B cell (primary cell): ENCODE results near the gene GCNT3. TPM values are rescaled to one million over a fixed set of nuclear protein-coding genes. Genes with fewer than 3 reads are reported as not detected.

Experiments
- ATAC-seq: fragments of 200-7000 bp; cut with Tn5 transposase; one replicate; pipeline ENCODE4 v1.10.0; 2021; ENCODE audit warnings: low read depth, mild to moderate bottlenecking, moderate number of reproducible peaks, moderate library complexity
- CTCF ChIA-PET: fragments of 350-600 bp; sonication (Branson Sonifier 250); formaldehyde crosslinking; loops from one replicate; lab custom pipeline; 2021; ENCODE audit warnings: antibody characterized with exemption, inconsistent platforms; lab: Charles Lee
- POLR2A ChIA-PET: fragments of 350-600 bp; sonication (Branson Sonifier 250); formaldehyde crosslinking; loops from one replicate; lab custom pipeline; 2021; ENCODE audit warnings: antibody characterized with exemption; lab: Charles Lee
- DNase-seq: peaks from one replicate; pipeline ENCODE4 v3.0.0; 2013
- H2AFZ ChIP-seq: 2 replicates; pipeline ENCODE4 v1.6.1; 2012; ENCODE audit warnings: mild to moderate bottlenecking, low read depth, low read length; ENCODE audit not compliant: insufficient read depth, poor library complexity, severe bottlenecking
- H3K27ac ChIP-seq, 2 donors: 1 replicate in 1 of 2; 2 replicates in 1 of 2; pipeline ENCODE4 v1.5.1; 2012 to 2013; ENCODE audit warnings: low read length in 2 of 2, mild to moderate bottlenecking in 2 of 2, moderate library complexity in 1 of 2
- H3K27me3 ChIP-seq, 4 experiments: fragments of 200-600 bp in 1 of 4; sonication (generic) in 1 of 4; replicated peaks in 1 of 4; 1 replicate in 2 of 4; 2 replicates in 2 of 4; pipeline versions ENCODE4 v1.6.1 to v1.7.0; 2013 to 2016; ENCODE audit warnings: low read length in 3 of 4, mild to moderate bottlenecking in 2 of 4, mixed read lengths in 1 of 4, moderate library complexity in 1 of 4; ENCODE audit not compliant: insufficient read depth in 4 of 4, control insufficient read depth in 3 of 4; ENCODE audit errors: control extremely low read depth in 1 of 4
- H3K36me3 ChIP-seq, 2 experiments: replicated peaks in 1 of 2; 1 replicate in 1 of 2; 2 replicates in 1 of 2; pipeline versions ENCODE4 v1.6.1 to v1.7.1; 2013; ENCODE audit warnings: low read length in 1 of 2; ENCODE audit not compliant: insufficient read depth in 2 of 2, control insufficient read depth in 1 of 2; ENCODE audit errors: control extremely low read depth in 1 of 2, extremely low read depth in 1 of 2
- H3K4me1 ChIP-seq, 2 donors: fragments of 200-600 bp in 1 of 2; sonication (generic) in 1 of 2; 1 replicate in 1 of 2; 2 replicates in 1 of 2; pipeline versions ENCODE4 v1.5.1 to v1.6.1; 2013 to 2017; ENCODE audit warnings: low read length in 2 of 2; ENCODE audit not compliant: control insufficient read depth in 2 of 2, insufficient read depth in 2 of 2
- H3K4me2 ChIP-seq: replicated peaks from 2 replicates; pipeline ENCODE3; 2012; ENCODE audit warnings: mild to moderate bottlenecking, low read depth, low read length; ENCODE audit not compliant: poor library complexity, severe bottlenecking
- H3K4me3 ChIP-seq, 5 experiments: fragments of 200-600 bp in 1 of 5; sonication (generic) in 1 of 5; 1 replicate in 3 of 5; 2 replicates in 2 of 5; pipeline versions ENCODE4 v1.5.1 to v1.7.0; 2011 to 2016; ENCODE audit warnings: low read length in 4 of 5, mild to moderate bottlenecking in 4 of 5, low read depth in 2 of 5, control low read depth in 1 of 5, moderate library complexity in 1 of 5; ENCODE audit not compliant: insufficient read depth in 1 of 5; ENCODE audit errors: control extremely low read depth in 1 of 5, extremely low read depth in 1 of 5
- H3K79me2 ChIP-seq: fragments of 200-600 bp; sonication (generic); one replicate; pipeline ENCODE4 v1.6.0; 2016; ENCODE audit warnings: low read length; ENCODE audit not compliant: control insufficient read depth, insufficient read depth
- H3K9ac ChIP-seq: fragments of 200-600 bp; sonication (generic); 2 replicates; pipeline ENCODE4 v1.6.1; 2017; ENCODE audit warnings: mild to moderate bottlenecking, low read length, moderate library complexity
- H3K9me3 ChIP-seq, 3 donors: one replicate each; pipeline versions ENCODE4 v1.6.1 to v1.7.1; 2013; ENCODE audit warnings: low read length in 2 of 3; ENCODE audit not compliant: control insufficient read depth in 2 of 3, insufficient read depth in 1 of 3; ENCODE audit errors: control extremely low read depth in 1 of 3
- H4K20me1 ChIP-seq: 2 replicates; pipeline ENCODE4 v1.6.0; 2012; ENCODE audit warnings: mild to moderate bottlenecking, low read length; ENCODE audit not compliant: insufficient read depth, control insufficient read depth, poor library complexity, severe bottlenecking
- H3K27ac Mint-ChIP-seq: one replicate; pipeline ENCODE4 v1.8.0; 2021; ENCODE audit warnings: mixed read lengths
- H3K27me3 Mint-ChIP-seq: one replicate; pipeline ENCODE4 v1.8.0; 2021; ENCODE audit warnings: mixed read lengths
- H3K4me1 Mint-ChIP-seq: one replicate; pipeline ENCODE4 v1.8.0; 2021; ENCODE audit warnings: mixed read lengths
- H3K4me3 Mint-ChIP-seq: one replicate; pipeline ENCODE4 v1.8.0; 2021; ENCODE audit warnings: mixed read lengths
- H3K9me3 Mint-ChIP-seq: one replicate; pipeline ENCODE4 v1.8.0; 2022; ENCODE audit warnings: mixed read lengths; ENCODE audit not compliant: insufficient read depth
- CTCF ChIP-seq: fragments of 200-600 bp; IDR thresholded peaks from one replicate; pipeline ENCODE4 v1.8.0; 2022; ENCODE audit warnings: antibody characterized with exemption, mild to moderate bottlenecking
- EZH2 ChIP-seq: IDR thresholded peaks from 2 replicates; pipeline ENCODE4 v1.6.1; 2012; ENCODE audit warnings: borderline replicate concordance, low read depth, mild to moderate bottlenecking, moderate library complexity, low read length; ENCODE audit not compliant: insufficient read depth, poor library complexity, severe bottlenecking
- WGBS: methylation state at CpG from one replicate; pipeline ENCODE4 v1.1.5; 2013; ENCODE audit warnings: missing lambda C conversion rate; ENCODE audit not compliant: insufficient coverage; 5-methylcytosine and 5-hydroxymethylcytosine counted together
- intact Hi-C: fragments of 100-400 bp; cut with micrococcal nuclease; formaldehyde crosslinking; loops from one replicate; pipeline ENCODE4 v1.10.0; 2022
- polyA plus RNA-seq: library from polyadenylated mRNA; depleted of rRNA; stranded (reverse); fragments of >200 nt; gene quantifications from 2 replicates; pipeline ENCODE4 v1.2.3, GENCODE V29; 2012
- total RNA-seq, 2 donors: library from RNA; stranded (reverse); fragments of 120-200 nt in 1 of 2; gene quantifications; 1 replicate in 1 of 2; 2 replicates in 1 of 2; pipeline versions ENCODE4 v1.2.3 to v1.2.4, GENCODE V29; 2013 to 2022

GCNT3 gene
- total and polyA plus RNA-seq, 2 donors (not counting 1 experiment from before 2014, with no cell fraction given), result not detected

GRCh38 chr15:59567324-59567723 is 44.3 kb upstream of the GCNT3 start:
- Histone ChIP-seq H3K4me1 (no peaks in the 10 kb centered on the region), H2AFZ (no peak overlapping the region), H3K9ac (no peak overlapping the region), H3K4me2 (no peak overlapping the region), H3K27me3 (no peaks in the 10 kb centered on the region), H4K20me1 (no peaks in the 10 kb centered on the region), H3K4me3 (no peak overlapping the region), H3K79me2 (no peaks in the 10 kb centered on the region), H3K9me3 (no peaks in the 10 kb centered on the region), H3K27ac (no peak overlapping the region), H3K36me3 (no peaks in the 10 kb centered on the region)
- no peak overlapping the region for H3K27ac Mint-ChIP-seq
- peaks cover 3% of the 10 kb centered on the region for H3K4me1 Mint-ChIP-seq
- CTCF ChIA-PET, result no interaction called here
- no peak for DNase-seq
- H3K4me3 Mint-ChIP-seq, result no peak overlapping the region
- no peaks in the 10 kb centered on the region for H3K9me3 Mint-ChIP-seq
- no CpG with 5 or more reads among the region's 1 CpG for WGBS
- TF ChIP-seq EZH2, result no peak
- no peak for TF ChIP-seq CTCF
- intact Hi-C loops, result no loop called here
- H3K27me3 Mint-ChIP-seq, result no peaks in the 10 kb centered on the region
- ATAC-seq, result no peak
- POLR2A ChIA-PET, result no interaction called here

GRCh38 chr15:59569477-59569876 is 42.1 kb upstream of the GCNT3 start:
- no peaks in the 10 kb centered on the region for H3K79me2 ChIP-seq
- H3K27ac Mint-ChIP-seq, result no peak overlapping the region
- 64% methylated on average over 8 of the region's 8 CpGs for WGBS
- H4K20me1 ChIP-seq, result no peaks in the 10 kb centered on the region
- ChIA-PET POLR2A (no interaction called here), CTCF (no interaction called here)
- TF ChIP-seq EZH2 (no peak), CTCF (no peak)
- no peaks in the 10 kb centered on the region for H3K9me3 ChIP-seq
- no peak overlapping the region for H2AFZ ChIP-seq
- H3K4me3 Mint-ChIP-seq, result no peak overlapping the region
- intact Hi-C loops, result no loop called here
- H3K4me1 ChIP-seq, result no peaks in the 10 kb centered on the region
- H3K27me3 ChIP-seq, result no peaks in the 10 kb centered on the region
- no peak for DNase-seq
- no peak overlapping the region for H3K4me2 ChIP-seq
- no peak overlapping the region for H3K9ac ChIP-seq
- ATAC-seq, result no peak
- no peaks in the 10 kb centered on the region for H3K9me3 Mint-ChIP-seq
- H3K4me3 ChIP-seq, result no peak overlapping the region
- H3K4me1 Mint-ChIP-seq, result peaks cover 3% of the 10 kb centered on the region
- no peaks in the 10 kb centered on the region for H3K36me3 ChIP-seq
- no peak overlapping the region for H3K27ac ChIP-seq
- no peaks in the 10 kb centered on the region for H3K27me3 Mint-ChIP-seq
